ENCODE results near the gene MED28.

- TF ChIP-seq CTCF (IDR thresholded peaks at IDR 0.05) (no peak), POLR2A (IDR thresholded peaks at IDR 0.05) (no peak)
Observed at GRCh38 chr4:17654701-17655100, 40.3 kb downstream of the MED28 start.
